GM18517 (cell line): ENCODE data around the gene HECA.
A peak's percentile ranks its signal among the peaks of the same experiment; 100 is the strongest.
"Not testable (repeated sequence)": the region's sequence is repeated elsewhere in the genome, so short reads cannot be mapped to it uniquely, and the experiment has no call there.

Source experiments
- ATAC-seq: cut with Tn5 transposase; IDR thresholded peaks from one replicate; pipeline ENCODE4 v1.9.1; 2021; ENCODE audit warnings: mild to moderate bottlenecking, moderate library complexity; ENCODE audit not compliant: unreplicated experiment

The HECA gene

GRCh38 chr6:139201378-139201777 is 66.5 kb downstream of the HECA start:
- no peak for ATAC-seq

DNA sequence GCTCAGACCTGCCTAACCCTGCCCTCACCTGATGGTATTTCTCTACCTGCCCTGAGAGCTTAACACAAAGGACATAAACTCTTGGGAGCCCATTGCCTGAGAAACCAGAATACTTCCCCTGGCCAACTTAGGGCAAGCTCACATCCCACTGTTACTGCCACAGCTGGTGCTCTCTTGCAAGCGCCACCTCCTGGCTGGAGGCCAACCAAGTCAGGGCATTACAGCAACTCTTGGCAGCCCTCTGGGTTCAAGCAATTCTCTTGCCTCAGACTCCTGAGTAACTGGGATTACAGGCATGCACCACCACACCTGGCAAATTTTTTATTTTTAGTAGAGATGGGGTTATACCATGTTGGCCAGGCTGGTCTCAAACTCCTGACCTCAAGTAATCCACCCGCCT is 70.1 kb downstream of the HECA start:
- ATAC-seq = no peak

GRCh38 chr6:139205843-139206242 is 71.0 kb downstream of the HECA start:
- ATAC-seq = no peak

DNA sequence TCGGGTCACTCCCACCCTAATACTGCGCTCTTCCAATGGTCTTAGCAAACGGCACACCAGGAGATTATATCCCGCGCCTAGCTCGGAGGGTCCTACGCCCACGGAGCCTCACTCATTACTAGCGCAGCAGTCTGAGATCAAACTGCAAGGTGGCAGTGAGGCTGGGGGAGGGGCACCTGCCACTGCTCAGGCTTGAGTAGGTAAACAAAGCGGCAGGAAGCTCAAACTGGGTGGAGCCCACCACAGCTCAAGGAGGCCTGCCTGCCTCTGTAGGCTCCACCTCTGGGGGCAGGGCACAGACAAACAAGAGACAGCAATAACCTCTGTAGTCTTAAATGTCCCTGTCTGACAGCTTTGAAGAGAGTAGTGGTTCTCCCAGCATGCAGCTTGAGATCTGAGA is 75.9 kb downstream of the HECA start:
- ATAC-seq = not testable (repeated sequence)

- ATAC-seq = not testable (repeated sequence)
These were observed 77.6 kb downstream of the HECA start for GRCh38 chr6:139212460-139212859.

- peak; percentile 100 for ATAC-seq
These were observed 84.4 kb downstream of the HECA start for GRCh38 chr6:139219271-139219729.

DNA sequence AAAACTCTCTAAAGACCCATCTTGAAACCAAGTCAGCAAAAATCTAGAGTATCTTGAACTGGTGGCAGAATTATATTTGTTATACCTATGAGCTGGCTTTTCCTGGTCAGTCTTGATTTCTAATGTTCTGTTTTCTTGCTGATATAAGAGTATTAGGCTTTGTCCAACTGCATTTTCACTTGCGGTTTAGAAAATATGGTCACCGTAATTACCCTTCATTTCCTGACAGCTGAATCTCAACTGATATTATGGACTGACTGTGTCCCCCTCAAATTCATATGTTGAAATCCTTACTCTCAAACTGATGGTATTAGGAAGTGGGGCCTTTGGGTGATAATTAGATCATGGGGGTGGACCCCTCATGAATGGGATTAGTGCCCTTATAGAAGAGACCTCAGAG is 84.9 kb downstream of the HECA start:
- ATAC-seq = no peak

DNA sequence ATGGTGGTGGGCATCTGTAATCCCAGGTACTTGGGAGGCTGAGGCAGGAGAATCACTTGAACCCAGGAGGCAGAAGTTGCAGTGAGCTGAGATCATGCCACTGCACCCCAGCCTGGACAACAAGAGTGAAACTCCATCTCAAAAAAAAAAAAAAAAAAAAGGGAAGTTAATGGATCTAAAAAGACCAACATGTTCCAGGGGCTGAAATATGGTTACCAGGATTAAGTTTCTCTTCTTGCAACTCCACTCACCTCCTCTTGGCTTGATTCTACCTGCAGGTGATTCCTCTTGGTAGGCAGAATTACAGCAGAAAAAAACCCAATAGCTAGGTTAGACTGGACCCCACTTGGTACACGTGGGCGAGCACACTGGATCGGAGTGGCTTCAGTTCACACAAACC is 93.5 kb downstream of the HECA start:
- ATAC-seq = not testable (repeated sequence)
